Measurements from ENCODE around the gene ZFP57. TPM values are rescaled to one million over a fixed set of nuclear protein-coding genes. Genes with fewer than 3 reads are reported as not detected.

ZFP57 gene
- polyA plus RNA-seq, 1 donor from 2014 or later, result not detected

DNA sequence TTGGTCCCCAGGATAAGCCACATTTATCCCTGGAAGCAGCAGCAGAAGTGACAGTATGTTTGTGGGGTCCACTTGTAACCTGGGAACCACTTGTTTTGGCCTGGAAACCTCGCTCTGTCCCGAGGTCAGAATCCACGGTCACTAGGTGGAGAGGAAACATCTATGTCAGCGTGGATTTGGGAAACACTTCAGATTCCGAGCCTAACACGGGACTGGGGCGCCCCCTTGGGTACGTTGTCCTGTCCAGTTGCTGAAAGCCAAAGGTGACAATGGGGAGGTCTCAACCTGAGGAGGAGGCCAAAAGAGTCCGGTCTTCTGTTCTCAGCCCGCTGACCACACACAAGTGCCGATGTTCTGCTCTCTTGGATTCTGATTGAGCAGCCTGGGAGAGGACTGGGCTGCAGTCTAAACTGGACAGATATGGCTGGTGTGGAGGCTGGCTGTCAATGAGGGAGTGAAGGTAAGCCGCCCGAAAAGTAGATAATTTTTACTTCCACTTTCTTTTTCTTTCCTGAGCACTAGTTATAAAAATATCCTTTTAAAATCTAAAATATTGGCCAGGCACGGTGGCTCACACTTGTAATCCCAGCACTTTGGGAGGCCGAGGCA is 4.9 kb upstream of the ZFP57 start:
- Histone ChIP-seq H3F3A (ENCODE audit: insufficient read depth, low read length, poor library complexity, severe bottlenecking) (no peaks in the 10 kb centered on the region), H3K27ac (ENCODE audit: low read length) (no peak overlapping the region), H3K9me2 (ENCODE audit: insufficient read depth, low read length) (no peaks in the 10 kb centered on the region), H2AFZ (ENCODE audit: low read depth, low read length) (no peak overlapping the region), H4K20me1 (ENCODE audit: insufficient read depth) (no peaks in the 10 kb centered on the region), H3K4me2 (ENCODE audit: low read length) (no peak overlapping the region), H3K9ac (ENCODE audit: low read length) (no peak overlapping the region), H3K27me3 (ENCODE audit: insufficient read depth, low read depth, low read length) (no peaks in the 10 kb centered on the region), H3K36me3 (ENCODE audit: insufficient read depth, low read length) (no peaks in the 10 kb centered on the region), H3K9me3 (ENCODE audit: low read length) (no peaks in the 10 kb centered on the region), H3K4me3 (ENCODE audit: low read length) (no peak overlapping the region), H3K79me2 (replicated peaks; ENCODE audit: insufficient read depth, low read length) (no peaks in the 10 kb centered on the region)
- TF ChIP-seq MXI1 (conservative IDR thresholded peaks at IDR 0.05; ENCODE audit: poor library complexity, severe bottlenecking) (no peak), EZH2 (IDR thresholded peaks at IDR 0.05; ENCODE audit: borderline replicate concordance, insufficient read depth, low read length, poor library complexity, severe bottlenecking) (no peak), SMC3 (conservative IDR thresholded peaks at IDR 0.05; ENCODE audit: poor library complexity) (no peak), RAD21 (conservative IDR thresholded peaks at IDR 0.05) (no peak), EP300 (conservative IDR thresholded peaks at IDR 0.05; ENCODE audit: poor library complexity, severe bottlenecking) (no peak), POLR2AphosphoS5 (IDR thresholded peaks at IDR 0.05) (no peak), TAF1 (IDR thresholded peaks at IDR 0.05; ENCODE audit: low read depth) (no peak)
- TF ChIP-seq, protein P1, sequence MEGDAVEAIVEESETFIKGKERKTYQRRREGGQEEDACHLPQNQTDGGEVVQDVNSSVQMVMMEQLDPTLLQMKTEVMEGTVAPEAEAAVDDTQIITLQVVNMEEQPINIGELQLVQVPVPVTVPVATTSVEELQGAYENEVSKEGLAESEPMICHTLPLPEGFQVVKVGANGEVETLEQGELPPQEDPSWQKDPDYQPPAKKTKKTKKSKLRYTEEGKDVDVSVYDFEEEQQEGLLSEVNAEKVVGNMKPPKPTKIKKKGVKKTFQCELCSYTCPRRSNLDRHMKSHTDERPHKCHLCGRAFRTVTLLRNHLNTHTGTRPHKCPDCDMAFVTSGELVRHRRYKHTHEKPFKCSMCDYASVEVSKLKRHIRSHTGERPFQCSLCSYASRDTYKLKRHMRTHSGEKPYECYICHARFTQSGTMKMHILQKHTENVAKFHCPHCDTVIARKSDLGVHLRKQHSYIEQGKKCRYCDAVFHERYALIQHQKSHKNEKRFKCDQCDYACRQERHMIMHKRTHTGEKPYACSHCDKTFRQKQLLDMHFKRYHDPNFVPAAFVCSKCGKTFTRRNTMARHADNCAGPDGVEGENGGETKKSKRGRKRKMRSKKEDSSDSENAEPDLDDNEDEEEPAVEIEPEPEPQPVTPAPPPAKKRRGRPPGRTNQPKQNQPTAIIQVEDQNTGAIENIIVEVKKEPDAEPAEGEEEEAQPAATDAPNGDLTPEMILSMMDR (IDR thresholded peaks at IDR 0.05; ENCODE audit: poor library complexity, severe bottlenecking), result no peak
- TF ChIP-seq, protein P2, sequence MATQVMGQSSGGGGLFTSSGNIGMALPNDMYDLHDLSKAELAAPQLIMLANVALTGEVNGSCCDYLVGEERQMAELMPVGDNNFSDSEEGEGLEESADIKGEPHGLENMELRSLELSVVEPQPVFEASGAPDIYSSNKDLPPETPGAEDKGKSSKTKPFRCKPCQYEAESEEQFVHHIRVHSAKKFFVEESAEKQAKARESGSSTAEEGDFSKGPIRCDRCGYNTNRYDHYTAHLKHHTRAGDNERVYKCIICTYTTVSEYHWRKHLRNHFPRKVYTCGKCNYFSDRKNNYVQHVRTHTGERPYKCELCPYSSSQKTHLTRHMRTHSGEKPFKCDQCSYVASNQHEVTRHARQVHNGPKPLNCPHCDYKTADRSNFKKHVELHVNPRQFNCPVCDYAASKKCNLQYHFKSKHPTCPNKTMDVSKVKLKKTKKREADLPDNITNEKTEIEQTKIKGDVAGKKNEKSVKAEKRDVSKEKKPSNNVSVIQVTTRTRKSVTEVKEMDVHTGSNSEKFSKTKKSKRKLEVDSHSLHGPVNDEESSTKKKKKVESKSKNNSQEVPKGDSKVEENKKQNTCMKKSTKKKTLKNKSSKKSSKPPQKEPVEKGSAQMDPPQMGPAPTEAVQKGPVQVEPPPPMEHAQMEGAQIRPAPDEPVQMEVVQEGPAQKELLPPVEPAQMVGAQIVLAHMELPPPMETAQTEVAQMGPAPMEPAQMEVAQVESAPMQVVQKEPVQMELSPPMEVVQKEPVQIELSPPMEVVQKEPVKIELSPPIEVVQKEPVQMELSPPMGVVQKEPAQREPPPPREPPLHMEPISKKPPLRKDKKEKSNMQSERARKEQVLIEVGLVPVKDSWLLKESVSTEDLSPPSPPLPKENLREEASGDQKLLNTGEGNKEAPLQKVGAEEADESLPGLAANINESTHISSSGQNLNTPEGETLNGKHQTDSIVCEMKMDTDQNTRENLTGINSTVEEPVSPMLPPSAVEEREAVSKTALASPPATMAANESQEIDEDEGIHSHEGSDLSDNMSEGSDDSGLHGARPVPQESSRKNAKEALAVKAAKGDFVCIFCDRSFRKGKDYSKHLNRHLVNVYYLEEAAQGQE (IDR thresholded peaks at IDR 0.05; ENCODE audit: borderline replicate concordance), result no peak

DNA sequence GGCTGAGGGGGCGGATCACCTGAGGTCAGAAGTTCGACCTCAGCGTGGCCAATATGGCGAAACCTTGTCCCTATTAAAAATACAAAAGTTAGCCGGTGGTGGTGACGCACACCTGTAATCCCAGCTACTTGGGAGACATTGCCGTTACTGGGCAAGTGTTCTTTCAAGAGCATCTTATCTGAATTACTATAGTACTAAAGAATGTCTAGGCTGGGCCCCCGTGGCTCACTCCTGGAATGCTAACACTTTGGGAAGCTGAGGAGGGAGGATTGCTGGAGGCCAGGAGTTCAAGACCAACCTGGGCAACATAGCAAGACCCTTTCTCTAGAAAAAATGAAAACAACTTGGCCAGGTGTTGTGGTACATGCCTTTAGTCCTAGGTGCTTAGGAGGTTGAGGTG is 859 bp upstream of the ZFP57 start:
- Histone ChIP-seq H3K9ac (ENCODE audit: low read length) (no peak overlapping the region), H3K27ac (ENCODE audit: low read length) (no peak overlapping the region), H3K9me3 (ENCODE audit: low read length) (no peaks in the 10 kb centered on the region), H3K4me3 (ENCODE audit: low read length) (no peak overlapping the region), H3K36me3 (ENCODE audit: insufficient read depth, low read length) (no peaks in the 10 kb centered on the region), H3F3A (ENCODE audit: insufficient read depth, low read length, poor library complexity, severe bottlenecking) (no peaks in the 10 kb centered on the region), H3K27me3 (ENCODE audit: insufficient read depth, low read depth, low read length) (no peaks in the 10 kb centered on the region), H3K4me2 (ENCODE audit: low read length) (no peak overlapping the region), H3K9me2 (ENCODE audit: insufficient read depth, low read length) (no peaks in the 10 kb centered on the region), H2AFZ (ENCODE audit: low read depth, low read length) (no peak overlapping the region), H4K20me1 (ENCODE audit: insufficient read depth) (no peaks in the 10 kb centered on the region), H3K79me2 (replicated peaks; ENCODE audit: insufficient read depth, low read length) (no peaks in the 10 kb centered on the region)
- TF ChIP-seq MXI1 (conservative IDR thresholded peaks at IDR 0.05; ENCODE audit: poor library complexity, severe bottlenecking) (no peak), POLR2AphosphoS5 (IDR thresholded peaks at IDR 0.05) (no peak), TAF1 (IDR thresholded peaks at IDR 0.05; ENCODE audit: low read depth) (no peak), SMC3 (conservative IDR thresholded peaks at IDR 0.05; ENCODE audit: poor library complexity) (no peak), EP300 (conservative IDR thresholded peaks at IDR 0.05; ENCODE audit: poor library complexity, severe bottlenecking) (no peak), EZH2 (IDR thresholded peaks at IDR 0.05; ENCODE audit: borderline replicate concordance, insufficient read depth, low read length, poor library complexity, severe bottlenecking) (no peak), RAD21 (conservative IDR thresholded peaks at IDR 0.05) (no peak)
- TF ChIP-seq, protein P1 (IDR thresholded peaks at IDR 0.05; ENCODE audit: poor library complexity, severe bottlenecking), result no peak
- TF ChIP-seq, protein P2 (IDR thresholded peaks at IDR 0.05; ENCODE audit: borderline replicate concordance), result no peak

All from neural cell (in vitro differentiated cells).